ENCODE data around the gene DST.

- TF ChIP-seq CTCF (IDR thresholded peaks at IDR 0.05; ENCODE audit: control extremely low read depth in 1 of 3, insufficient read depth in 1 of 3, low read depth in 1 of 3, low read length in 3 of 3) (no peak), SP1 (IDR thresholded peaks at IDR 0.05; ENCODE audit: low read depth, low read length) (no peak), POLR2AphosphoS5 (IDR thresholded peaks at IDR 0.05; ENCODE audit: low read depth, low read length) (no peak), JUN (IDR thresholded peaks at IDR 0.05; ENCODE audit: low read depth, low read length) (no peak), EP300 (IDR thresholded peaks at IDR 0.05; ENCODE audit: borderline replicate concordance in 1 of 2, low read depth in 2 of 2, low read length in 2 of 2) (no peak)
- TF ChIP-seq, protein P1, sequence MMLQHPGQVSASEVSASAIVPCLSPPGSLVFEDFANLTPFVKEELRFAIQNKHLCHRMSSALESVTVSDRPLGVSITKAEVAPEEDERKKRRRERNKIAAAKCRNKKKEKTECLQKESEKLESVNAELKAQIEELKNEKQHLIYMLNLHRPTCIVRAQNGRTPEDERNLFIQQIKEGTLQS (IDR thresholded peaks at IDR 0.05; ENCODE audit: insufficient read depth, low read depth, low read length), result no peak
These were observed 106.2 kb downstream of the DST start for GRCh38 chr6:56536536-56536935.
